SH-SY5Y (cell line): Measurements from ENCODE around the gene ZNF324B.

ENCODE experiments used
- GATA2 ChIP-seq: IDR thresholded peaks from 2 replicates; pipeline ENCODE4 v1.6.1; 2011; ENCODE audit warnings: mild to moderate bottlenecking, low read depth, low read length
- GATA3 ChIP-seq: IDR thresholded peaks from 2 replicates; pipeline ENCODE4 v1.6.1; 2011; ENCODE audit warnings: low read depth, mild to moderate bottlenecking, low read length, moderate library complexity

- TF ChIP-seq GATA2 (no peak), GATA3 (no peak)
Observed at GRCh38 chr19:58468216-58468839, 16.9 kb downstream of the ZNF324B start.
